Fibroblast of skin of right quadriceps (primary cell): ENCODE measurements around the gene PSD.

ENCODE experiments used
- DNase-seq: peaks from one replicate; pipeline ENCODE4 v3.0.0-alpha.2; 2013

Gene PSD

GRCh38 chr10:102419269-102420180 lies 940 bp upstream of the PSD start:
- no peak for DNase-seq

DNA sequence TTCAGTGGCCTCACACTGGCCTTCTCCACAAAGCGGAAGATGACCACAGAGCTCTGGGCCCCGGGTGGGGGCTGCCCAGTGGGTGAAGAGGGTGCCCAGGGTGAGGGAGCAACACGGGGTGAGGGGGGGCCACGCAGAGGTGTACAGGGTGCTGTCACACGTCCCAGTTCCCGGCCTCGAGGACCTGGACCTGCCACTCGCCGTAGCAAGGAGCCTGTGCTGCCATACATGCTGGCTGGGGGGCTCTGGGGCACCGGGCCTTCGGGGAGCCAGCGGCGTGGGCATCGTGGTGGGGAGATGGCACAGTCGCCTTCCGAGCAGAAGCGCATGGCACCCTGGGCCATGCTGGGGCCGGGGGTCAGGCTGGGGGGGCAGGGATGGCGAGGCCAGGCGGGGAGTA lies 1.9 kb downstream of the PSD start:
- no peak for DNase-seq

DNA sequence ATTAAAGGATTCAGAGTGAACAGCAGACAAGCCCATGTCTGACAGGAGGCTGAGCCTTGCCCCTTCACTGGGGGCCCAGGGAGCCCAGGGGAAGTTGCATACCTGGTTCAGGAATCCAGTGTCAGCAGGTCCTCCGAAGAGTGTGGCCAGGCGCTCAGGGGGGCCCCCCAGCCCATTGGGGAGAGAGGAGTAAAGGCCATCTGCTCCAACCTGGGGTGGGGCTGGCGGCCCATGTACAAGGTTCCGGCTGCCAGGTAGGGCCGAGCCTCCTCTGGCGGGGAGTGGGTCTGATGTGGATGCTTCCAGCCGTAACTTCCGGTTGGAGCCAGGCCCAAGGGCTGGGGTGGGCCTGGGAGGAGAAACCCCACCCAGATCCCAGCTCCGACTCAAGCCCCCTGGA lies 2.3 kb downstream of the PSD start:
- no peak for DNase-seq

DNA sequence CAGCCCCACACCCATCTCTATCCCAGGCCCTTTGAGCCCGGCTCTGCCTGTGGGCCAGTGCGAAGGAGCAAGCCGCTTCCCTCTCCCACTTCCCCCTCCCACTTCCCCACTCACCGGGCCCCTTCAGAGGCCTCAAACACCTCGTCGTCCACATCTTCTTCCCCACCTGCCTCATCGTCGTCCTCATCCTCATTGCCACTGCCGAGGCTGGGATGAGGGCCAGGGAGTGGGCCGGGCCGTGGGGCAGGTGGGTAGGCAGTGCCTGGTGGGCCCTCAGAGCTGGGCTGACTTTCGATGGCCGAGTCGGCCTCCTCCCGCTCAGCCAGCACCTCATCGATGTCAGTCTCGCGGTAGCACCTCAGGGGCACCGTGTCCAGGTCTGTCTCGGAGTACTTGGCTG lies 3.8 kb downstream of the PSD start:
- no peak for DNase-seq

GRCh38 chr10:102413806-102414561 lies 4.6 kb downstream of the PSD start:
- no peak for DNase-seq

DNA sequence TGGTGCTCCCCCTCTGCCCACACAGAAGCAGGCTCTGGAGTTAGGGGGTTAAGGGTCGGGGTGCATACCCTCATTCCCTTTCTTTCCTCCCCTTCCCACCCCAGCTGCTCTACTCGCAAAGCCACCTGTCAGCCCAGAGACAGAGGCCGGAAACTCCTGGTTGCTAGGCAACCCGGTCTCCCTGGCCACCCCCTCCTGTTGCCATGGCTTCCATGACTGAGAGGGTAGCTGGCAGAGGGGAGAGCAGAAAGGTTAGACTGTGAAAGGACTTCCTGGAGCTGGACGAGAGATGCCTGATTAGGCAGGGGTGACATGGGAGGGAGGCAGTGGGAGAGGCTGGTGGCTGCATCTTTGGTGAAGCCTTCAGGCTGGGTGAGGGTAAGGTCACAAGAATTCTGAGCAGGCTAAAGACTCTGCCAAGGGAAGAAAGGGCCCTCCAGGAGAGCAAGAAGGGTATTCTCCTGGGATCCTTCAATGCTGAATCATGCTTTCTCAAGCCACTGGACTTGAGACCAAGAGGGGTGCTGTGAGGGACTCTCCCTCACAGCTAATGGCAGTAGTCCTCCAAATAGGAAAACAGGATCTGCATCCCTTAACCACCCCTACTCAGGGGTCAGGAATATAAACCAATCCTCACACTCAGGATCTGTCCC lies 5.4 kb downstream of the PSD start:
- DNase-seq, result no peak

DNA sequence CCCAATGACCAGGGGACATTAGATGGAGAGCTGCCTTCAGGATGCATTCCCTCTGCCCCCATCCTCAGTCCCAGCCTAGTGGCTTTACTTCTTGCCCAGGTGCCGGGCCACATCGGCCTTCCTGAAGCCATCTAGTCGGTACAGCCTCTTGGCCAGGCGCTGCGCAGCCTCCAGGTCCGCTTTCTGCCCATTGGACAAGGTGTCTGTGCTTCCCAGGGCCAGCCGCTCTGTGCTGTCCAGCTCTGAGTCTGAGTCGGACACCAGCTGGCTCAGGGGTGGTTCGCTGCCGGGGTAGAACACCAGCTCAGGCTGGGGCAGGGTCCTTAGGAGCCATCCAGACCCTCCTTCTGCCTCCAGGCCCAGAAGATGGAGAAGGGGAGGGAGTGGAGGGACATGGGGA lies 6.3 kb downstream of the PSD start:
- no peak for DNase-seq

DNA sequence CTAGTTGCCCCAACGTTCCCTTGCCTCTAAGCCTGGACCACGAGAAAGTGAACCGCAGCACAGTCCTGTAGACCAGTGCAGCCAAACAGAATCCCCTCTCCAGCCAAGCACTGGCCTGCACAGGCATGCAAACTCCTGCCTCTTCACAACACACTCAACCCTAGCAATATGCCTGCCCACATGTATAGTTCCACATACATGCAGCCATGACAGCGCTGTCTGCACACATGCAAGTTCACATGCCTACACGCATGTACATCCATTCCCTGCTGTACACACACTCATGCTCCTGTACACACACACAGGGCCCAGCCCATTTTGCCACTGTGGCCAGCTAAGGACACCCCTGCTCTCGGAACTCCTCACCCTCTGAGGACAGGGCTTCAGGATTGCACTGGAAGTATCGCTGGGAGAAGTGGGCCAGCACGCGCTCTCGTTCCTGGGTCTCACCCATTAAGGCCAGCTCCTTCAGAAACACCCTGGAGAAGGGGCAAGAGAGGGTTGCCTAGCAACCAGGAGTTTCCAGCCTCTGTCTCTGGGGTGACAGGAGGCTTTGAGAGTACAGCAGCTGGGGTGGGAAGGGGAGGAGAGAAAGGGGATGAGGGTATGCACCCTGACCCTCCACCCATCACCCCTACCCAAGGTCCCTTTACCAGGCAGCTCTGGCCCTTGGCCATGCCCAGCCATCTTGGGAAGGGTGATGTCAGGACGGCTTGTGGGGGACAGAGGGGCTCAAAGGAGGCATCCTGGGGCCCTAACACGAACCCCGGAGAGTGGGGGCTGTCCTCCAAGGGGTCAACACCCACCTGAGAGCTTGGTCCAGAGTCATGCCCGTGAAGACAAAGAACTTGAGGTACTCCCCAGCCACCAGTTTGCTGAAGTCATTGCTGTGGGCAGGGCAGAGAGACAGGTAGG lies 7.0 kb downstream of the PSD start:
- no peak for DNase-seq

DNA sequence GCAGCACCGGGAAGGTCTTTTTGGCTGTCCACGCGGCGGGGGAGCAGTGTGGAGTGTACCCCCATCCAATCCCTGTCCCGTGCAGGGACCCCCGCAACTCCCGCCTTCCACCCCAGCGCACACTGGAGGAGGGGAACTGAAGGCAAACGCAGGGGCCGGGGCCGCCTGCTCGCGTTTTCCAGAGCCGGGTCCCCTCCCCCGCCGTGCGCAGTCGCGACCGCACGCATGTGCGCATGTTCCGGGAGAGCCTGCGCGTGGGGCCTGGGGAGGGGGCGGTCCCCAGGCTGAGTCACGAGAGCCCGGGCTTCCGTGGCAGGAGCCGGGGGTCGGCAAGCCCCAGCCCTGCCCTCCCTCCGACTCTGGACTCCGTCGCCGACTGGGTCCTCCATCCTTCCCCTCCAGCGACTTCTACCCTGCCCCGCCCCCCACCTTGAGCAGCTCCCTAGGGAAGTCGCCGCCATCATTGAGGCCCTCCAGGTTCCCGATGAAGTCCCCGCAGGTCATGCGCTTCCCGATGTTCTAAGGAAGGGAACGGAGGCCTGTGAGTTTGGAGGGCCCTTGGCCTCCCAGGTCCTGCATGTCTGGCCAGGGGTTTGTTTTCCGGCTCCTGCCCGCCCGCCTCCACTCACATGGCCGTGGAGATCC lies 8.0 kb downstream of the PSD start:
- DNase-seq, result peak; percentile 36

GRCh38 chr10:102409604-102410428 lies 8.8 kb downstream of the PSD start:
- DNase-seq, result no peak

- DNase-seq, result peak; percentile 45
These were observed 9.6 kb downstream of the PSD start for GRCh38 chr10:102408728-102409603.

DNA sequence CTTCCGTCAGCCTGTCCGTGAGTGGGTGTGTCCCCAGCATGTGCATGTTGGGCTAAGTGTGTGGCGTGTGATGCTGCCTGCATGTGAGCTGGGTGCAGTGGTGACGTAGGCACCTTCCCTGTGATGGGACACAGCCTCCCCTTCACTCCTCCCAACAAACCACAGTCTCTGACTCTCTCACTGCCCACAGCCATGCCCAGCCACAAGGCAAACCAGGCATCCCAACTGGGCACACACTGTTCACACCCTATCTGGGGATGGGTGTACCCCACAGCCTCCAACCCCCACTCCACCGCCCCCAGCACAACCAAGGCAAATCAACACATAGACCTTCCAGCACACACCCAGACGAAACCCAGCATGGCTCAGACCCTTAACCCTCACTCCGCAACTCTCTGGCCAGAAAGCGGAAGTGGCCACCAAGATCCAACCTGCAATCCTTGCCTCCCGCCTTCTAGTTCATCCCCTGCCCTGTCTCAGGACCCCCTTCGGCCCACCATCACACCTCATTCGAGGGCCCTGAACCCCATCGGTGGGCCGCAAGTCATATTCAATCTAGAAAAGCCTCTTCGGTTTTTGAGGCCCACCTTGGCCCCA lies 10.4 kb downstream of the PSD start:
- no peak for DNase-seq

DNA sequence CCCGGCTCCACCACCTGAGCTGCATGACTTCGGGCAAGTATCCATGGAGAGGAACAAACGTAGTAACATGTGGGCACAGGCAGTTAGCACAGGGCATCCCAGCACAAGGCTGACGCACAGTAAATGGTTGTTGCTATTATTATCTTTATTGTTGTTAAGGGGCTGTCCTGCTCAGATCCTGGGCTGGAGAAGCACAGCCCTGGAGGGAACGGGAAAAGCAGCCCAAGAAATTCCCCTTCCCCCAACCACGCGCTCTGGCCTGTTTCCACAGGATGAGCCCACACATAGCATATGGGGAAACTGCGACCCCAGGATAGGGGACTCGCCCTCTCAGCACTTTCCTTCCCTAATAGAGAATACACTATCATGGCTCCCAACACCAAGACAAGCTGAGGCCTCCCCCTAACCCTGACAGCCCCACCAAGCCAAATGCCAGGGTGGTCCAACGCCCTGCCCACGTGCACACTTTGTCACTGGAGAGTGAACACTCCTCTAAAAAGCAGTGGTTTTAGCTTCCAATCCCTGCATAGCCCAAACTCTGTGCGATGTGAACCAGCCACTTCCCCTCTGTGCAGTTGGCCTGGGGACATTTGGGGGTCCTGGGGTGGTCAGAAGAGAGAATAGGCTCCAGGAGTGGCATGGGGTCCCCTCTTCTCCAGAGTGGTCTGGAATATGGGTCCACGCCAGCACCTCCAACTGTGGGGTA lies 11.0 kb downstream of the PSD start:
- no peak for DNase-seq

GRCh38 chr10:102406815-102407214 lies 11.8 kb downstream of the PSD start:
- DNase-seq, result no peak

DNA sequence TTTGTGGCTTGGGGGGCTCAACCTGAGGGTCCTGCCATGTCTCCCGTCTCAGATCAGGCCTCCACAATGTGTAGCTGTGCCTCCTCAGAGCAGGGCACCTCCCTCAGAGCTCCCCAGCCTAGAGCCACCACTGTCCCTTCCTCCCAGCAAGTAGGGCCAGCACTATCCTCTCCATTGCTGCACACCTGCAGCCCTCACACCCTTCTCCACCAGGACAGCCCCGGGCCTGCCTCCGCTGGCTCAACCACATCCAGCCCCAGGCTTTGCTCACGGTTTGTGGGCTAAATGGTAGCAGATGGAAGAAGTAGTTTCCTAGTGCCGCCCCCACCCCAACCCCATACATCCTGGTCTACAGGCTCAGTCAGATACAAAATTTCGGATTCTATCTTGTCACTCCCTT lies 13.0 kb downstream of the PSD start:
- DNase-seq, result no peak

DNA sequence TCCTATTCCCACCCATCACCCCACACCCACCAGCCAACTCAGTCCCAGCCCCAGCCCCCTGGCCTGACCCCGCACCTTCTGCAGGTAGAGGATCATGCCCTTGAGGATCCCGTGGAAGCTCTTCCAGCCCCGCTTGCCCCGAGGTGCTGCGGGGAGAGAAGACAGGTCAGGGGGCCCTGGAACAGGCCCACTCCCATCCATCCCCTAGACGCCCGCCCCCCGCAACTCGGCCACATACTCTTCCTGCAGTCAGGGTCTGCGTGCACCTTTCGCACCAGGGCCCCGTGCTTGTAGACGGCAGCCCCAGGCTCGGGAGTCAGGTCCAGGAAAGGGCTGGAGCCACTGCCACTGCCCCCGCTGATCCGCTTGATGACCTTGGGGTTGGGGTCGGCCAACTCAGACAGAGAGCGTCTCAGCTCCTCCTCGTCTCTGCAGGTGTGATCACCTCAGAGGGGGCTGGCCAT lies 13.4 kb downstream of the PSD start:
- no peak for DNase-seq

GRCh38 chr10:102404361-102405107 lies 14.1 kb downstream of the PSD start:
- DNase-seq, result no peak

- no peak for DNase-seq
These were observed 15.5 kb downstream of the PSD start for GRCh38 chr10:102403115-102403514.
